Mesendoderm (in vitro differentiated cells): ENCODE data around the gene SLC51B.

ENCODE experiments used
- DNase-seq: peaks from one replicate; pipeline ENCODE4 v3.0.0; 2013
- H2AK5ac ChIP-seq: 2 replicates; pipeline ENCODE4 v1.6.1; 2013; ENCODE audit warnings: low read length, inconsistent platforms
- H2BK120ac ChIP-seq: 2 replicates; pipeline ENCODE4 v1.6.1; 2013; ENCODE audit warnings: low read depth, mild to moderate bottlenecking, low read length, moderate library complexity, mixed read lengths
- H2BK15ac ChIP-seq: replicated peaks from 2 replicates; pipeline ENCODE4 v1.6.1; 2013; ENCODE audit warnings: low read depth, mild to moderate bottlenecking, moderate library complexity
- H2BK5ac ChIP-seq: 2 replicates; pipeline ENCODE4 v1.6.1; 2013; ENCODE audit warnings: low read length, inconsistent platforms
- H3K18ac ChIP-seq: 2 replicates; pipeline ENCODE4 v1.6.1; 2013; ENCODE audit warnings: mild to moderate bottlenecking, low read length, mixed read lengths
- H3K23ac ChIP-seq: one replicate; pipeline ENCODE4 v1.6.1; 2013; ENCODE audit warnings: low read length
- H3K27ac ChIP-seq: 2 replicates; pipeline ENCODE4 v1.5.1; 2013; ENCODE audit warnings: low read depth, mild to moderate bottlenecking, inconsistent platforms, low read length, moderate library complexity
- H3K27me3 ChIP-seq: 2 replicates; pipeline ENCODE4 v1.6.1; 2013; ENCODE audit warnings: low read length, control low read depth, mild to moderate bottlenecking, inconsistent platforms; ENCODE audit not compliant: insufficient read depth, poor library complexity
- H3K36me3 ChIP-seq: 2 replicates; pipeline ENCODE4 v1.6.1; 2013; ENCODE audit warnings: low read length, inconsistent platforms; ENCODE audit not compliant: control insufficient read depth, insufficient read depth
- H3K4ac ChIP-seq: one replicate; pipeline ENCODE4 v1.6.1; 2013; ENCODE audit warnings: low read depth, mild to moderate bottlenecking, low read length, moderate library complexity
- H3K4me1 ChIP-seq: 2 replicates; pipeline ENCODE4 v1.6.1; 2013; ENCODE audit warnings: low read depth, low read length, inconsistent platforms; ENCODE audit not compliant: control insufficient read depth
- H3K4me2 ChIP-seq: 2 replicates; pipeline ENCODE4 v1.6.1; 2013; ENCODE audit warnings: low read length
- H3K4me3 ChIP-seq: 2 replicates; pipeline ENCODE4 v1.5.1; 2013; ENCODE audit warnings: mild to moderate bottlenecking, low read length
- H3K56ac ChIP-seq: one replicate; pipeline ENCODE4 v1.6.1; 2013; ENCODE audit warnings: low read length
- H3K79me1 ChIP-seq: 2 replicates; pipeline ENCODE4 v1.6.1; 2013; ENCODE audit warnings: low read length, inconsistent platforms
- H3K79me2 ChIP-seq: 2 replicates; pipeline ENCODE4 v1.6.1; 2013; ENCODE audit warnings: mild to moderate bottlenecking, low read length; ENCODE audit not compliant: control insufficient read depth, insufficient read depth
- H3K9ac ChIP-seq: 2 replicates; pipeline ENCODE4 v1.6.1; 2013; ENCODE audit warnings: low read length, inconsistent platforms
- H4K5ac ChIP-seq: one replicate; pipeline ENCODE4 v1.6.1; 2013; ENCODE audit warnings: low read length
- H4K8ac ChIP-seq: one replicate; pipeline ENCODE4 v1.6.1; 2013; ENCODE audit warnings: low read depth, mild to moderate bottlenecking, control low read depth, low read length, moderate library complexity
- WGBS: extraction: QIAGEN DNeasy Blood & Tissue Kit; methylation state at CpG from one replicate; pipeline ENCODE4 v1.1.7; 2013; ENCODE audit warnings: low lambda C conversion rate, missing lambda C conversion rate; ENCODE audit not compliant: insufficient coverage; ENCODE audit errors: extremely low coverage; 5-methylcytosine and 5-hydroxymethylcytosine counted together

The SLC51B gene

GRCh38 chr15:65067645-65068402, 22.6 kb downstream of the SLC51B start, which contains the start of gene RASL12:
Gene RASL12, minus strand, starts transcription at chr15:65067991. Its CDS starts 156 bp downstream, at chr15:65067835.
- Histone ChIP-seq H3K36me3 (no peaks in the 10 kb centered on the region), H3K27me3 (no peaks in the 10 kb centered on the region), H3K4me3 (peak within 1 kb of the TSS; percentile 60), H3K23ac (peak within 1 kb of the TSS; percentile 94), H3K27ac (peak within 1 kb of the TSS; percentile 71), H3K4me2 (peak within 1 kb of the TSS; percentile 41), H2BK5ac (peak within 1 kb of the TSS; percentile 39), H3K18ac (peak within 1 kb of the TSS; percentile 76), H3K56ac (peak within 1 kb of the TSS; percentile 95), H3K9ac (peak within 1 kb of the TSS; percentile 86), H4K5ac (no peak within 1 kb of the TSS), H2BK120ac (peak within 1 kb of the TSS; percentile 69), H3K4ac (peak within 1 kb of the TSS; percentile 86), H3K4me1 (peaks cover 14% of the 10 kb centered on the region), H3K79me1 (peaks cover 3% of the 10 kb centered on the region), H2AK5ac (peak within 1 kb of the TSS; percentile 73), H2BK15ac (peak within 1 kb of the TSS; percentile 28), H4K8ac (no peak within 1 kb of the TSS), H3K79me2 (no peaks in the 10 kb centered on the region)
- no CpG with 5 or more reads among the region's 66 CpGs for WGBS
- peak; percentile 70 for DNase-seq

GRCh38 chr15:65068403-65068788, 23.2 kb downstream of the SLC51B start:
- Histone ChIP-seq H4K5ac (no peak overlapping the region), H3K18ac (peak overlapping the region; percentile 63), H2AK5ac (peak overlapping the region; percentile 73), H4K8ac (no peak overlapping the region), H3K36me3 (no peaks in the 10 kb centered on the region), H3K4me1 (peaks cover 14% of the 10 kb centered on the region), H3K4me3 (no peak overlapping the region), H2BK15ac (peak overlapping the region; percentile 28), H3K27me3 (no peaks in the 10 kb centered on the region), H2BK5ac (no peak overlapping the region), H3K56ac (peak overlapping the region; percentile 57), H2BK120ac (peak overlapping the region; percentile 69), H3K27ac (no peak overlapping the region), H3K4ac (peak overlapping the region; percentile 72), H3K4me2 (no peak overlapping the region), H3K79me2 (no peaks in the 10 kb centered on the region), H3K23ac (no peak overlapping the region), H3K79me1 (peaks cover 3% of the 10 kb centered on the region), H3K9ac (peak overlapping the region; percentile 35)
- no peak for DNase-seq
- WGBS: no CpG with 5 or more reads among the region's 3 CpGs

- no peak for DNase-seq
- no peaks in the 10 kb centered on the region for H3K79me2 ChIP-seq
- peak overlapping the region; percentile 57 for H3K56ac ChIP-seq
- H3K4ac ChIP-seq: no peak overlapping the region
- no peak overlapping the region for H2BK5ac ChIP-seq
- no peak overlapping the region for H4K5ac ChIP-seq
- peaks cover 14% of the 10 kb centered on the region for H3K4me1 ChIP-seq
- H3K79me1 ChIP-seq: peaks cover 3% of the 10 kb centered on the region
- no peaks in the 10 kb centered on the region for H3K36me3 ChIP-seq
- WGBS: no CpG with 5 or more reads among the region's 1 CpG
- H3K4me2 ChIP-seq: no peak overlapping the region
- no peak overlapping the region for H2BK120ac ChIP-seq
- H2BK15ac ChIP-seq: no peak overlapping the region
- H3K9ac ChIP-seq: no peak overlapping the region
- H4K8ac ChIP-seq: no peak overlapping the region
- no peak overlapping the region for H2AK5ac ChIP-seq
- H3K4me3 ChIP-seq: no peak overlapping the region
- H3K27ac ChIP-seq: no peak overlapping the region
- H3K18ac ChIP-seq: no peak overlapping the region
- no peaks in the 10 kb centered on the region for H3K27me3 ChIP-seq
- no peak overlapping the region for H3K23ac ChIP-seq
Measured at GRCh38 chr15:65069179-65069578, 24.0 kb downstream of the SLC51B start.

GRCh38 chr15:65069779-65070546, 24.8 kb downstream of the SLC51B start:
- Histone ChIP-seq H3K4me3 (no peak overlapping the region), H3K27me3 (no peaks in the 10 kb centered on the region), H4K8ac (no peak overlapping the region), H3K79me2 (no peaks in the 10 kb centered on the region), H3K56ac (no peak overlapping the region), H2BK5ac (no peak overlapping the region), H3K4me1 (peaks cover 14% of the 10 kb centered on the region), H2BK120ac (no peak overlapping the region), H3K79me1 (peaks cover 3% of the 10 kb centered on the region), H3K4me2 (no peak overlapping the region), H4K5ac (no peak overlapping the region), H3K4ac (no peak overlapping the region), H3K9ac (no peak overlapping the region), H2AK5ac (peak overlapping the region; percentile 46), H3K23ac (no peak overlapping the region), H3K36me3 (no peaks in the 10 kb centered on the region), H3K27ac (no peak overlapping the region), H3K18ac (no peak overlapping the region), H2BK15ac (no peak overlapping the region)
- no peak for DNase-seq
- WGBS: no CpG with 5 or more reads among the region's 5 CpGs

GRCh38 chr15:65071381-65071811, 26.2 kb downstream of the SLC51B start:
- no CpG with 5 or more reads among the region's 5 CpGs for WGBS
- DNase-seq: no peak

More at GRCh38 chr15:65071381-65071811, 26.2 kb downstream of the SLC51B start:
- Histone ChIP-seq H3K4me2 (no peak overlapping the region), H3K9ac (no peak overlapping the region), H3K79me2 (no peaks in the 10 kb centered on the region), H2BK120ac (no peak overlapping the region), H3K23ac (no peak overlapping the region), H4K8ac (no peak overlapping the region), H2BK5ac (no peak overlapping the region), H3K18ac (no peak overlapping the region), H4K5ac (no peak overlapping the region), H3K4me3 (no peak overlapping the region), H3K56ac (no peak overlapping the region), H3K4ac (no peak overlapping the region), H3K4me1 (peaks cover 7% of the 10 kb centered on the region), H3K27me3 (no peaks in the 10 kb centered on the region), H2AK5ac (no peak overlapping the region), H2BK15ac (no peak overlapping the region), H3K27ac (no peak overlapping the region), H3K36me3 (no peaks in the 10 kb centered on the region), H3K79me1 (no peaks in the 10 kb centered on the region)
